Stimulated activated CD8-positive, alpha-beta memory T cell treated with anti-CD3 and anti-CD28 coated beads, Interleukin-15, amount 100 ng/mL, for 1 hour (primary cell): ENCODE data around the gene ATP6V1C2.

Experiments used
- DNase-seq: peaks from one replicate; pipeline ENCODE4 v3.0.0-alpha.2; 2020; ENCODE audit warnings: low read depth

The ATP6V1C2 gene, protein sequence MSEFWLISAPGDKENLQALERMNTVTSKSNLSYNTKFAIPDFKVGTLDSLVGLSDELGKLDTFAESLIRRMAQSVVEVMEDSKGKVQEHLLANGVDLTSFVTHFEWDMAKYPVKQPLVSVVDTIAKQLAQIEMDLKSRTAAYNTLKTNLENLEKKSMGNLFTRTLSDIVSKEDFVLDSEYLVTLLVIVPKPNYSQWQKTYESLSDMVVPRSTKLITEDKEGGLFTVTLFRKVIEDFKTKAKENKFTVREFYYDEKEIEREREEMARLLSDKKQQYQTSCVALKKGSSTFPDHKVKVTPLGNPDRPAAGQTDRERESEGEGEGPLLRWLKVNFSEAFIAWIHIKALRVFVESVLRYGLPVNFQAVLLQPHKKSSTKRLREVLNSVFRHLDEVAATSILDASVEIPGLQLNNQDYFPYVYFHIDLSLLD

DNA sequence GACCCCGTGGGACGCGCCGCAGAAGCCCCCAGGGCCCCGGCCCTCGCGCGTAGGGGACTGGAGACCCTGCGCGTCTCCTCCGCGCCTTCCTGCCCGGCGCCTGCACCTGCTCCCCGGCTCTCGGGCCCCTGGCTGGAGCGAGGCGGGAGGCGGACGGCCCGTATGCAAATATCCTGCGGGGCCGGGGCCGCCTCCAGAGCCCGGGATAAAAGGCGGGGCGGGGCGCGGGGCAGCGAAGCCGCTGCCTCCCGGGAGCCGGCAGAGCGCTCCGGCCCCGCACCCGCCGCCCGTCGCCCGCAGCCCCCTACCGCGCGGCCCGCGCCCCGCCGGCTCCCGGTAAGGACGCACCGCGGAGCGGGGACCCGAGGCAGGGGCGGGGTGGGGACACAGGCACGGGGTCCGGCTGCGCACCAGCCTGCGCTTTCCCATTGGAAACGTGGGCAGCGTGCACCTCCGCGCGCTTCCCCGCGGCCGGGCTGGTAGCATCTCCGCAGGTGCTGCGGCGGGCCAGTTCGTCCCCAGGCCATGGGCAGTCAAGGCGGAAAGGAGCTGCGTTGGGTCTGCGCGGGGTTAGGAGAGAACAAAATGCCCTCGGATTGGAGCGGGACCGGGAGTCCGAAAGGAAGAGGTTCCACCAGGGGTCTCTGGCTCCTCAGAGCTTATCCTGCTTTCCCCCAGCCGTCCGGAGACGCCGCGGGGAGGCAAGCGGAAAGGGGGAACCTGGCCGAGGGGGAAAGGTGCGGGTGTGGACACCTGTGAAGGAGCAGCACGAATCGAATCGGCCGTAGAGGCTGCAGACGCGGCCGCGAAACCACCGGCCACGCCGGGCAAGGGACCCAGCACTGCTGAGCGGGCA lies at the start of gene ATP6V1C2:
Gene ATP6V1C2, plus strand, starts transcription at position 235 of the 856 bp plus-strand sequence. CDS start 1,220 bp downstream, outside the sequence.
- DNase-seq, result no peak

DNA sequence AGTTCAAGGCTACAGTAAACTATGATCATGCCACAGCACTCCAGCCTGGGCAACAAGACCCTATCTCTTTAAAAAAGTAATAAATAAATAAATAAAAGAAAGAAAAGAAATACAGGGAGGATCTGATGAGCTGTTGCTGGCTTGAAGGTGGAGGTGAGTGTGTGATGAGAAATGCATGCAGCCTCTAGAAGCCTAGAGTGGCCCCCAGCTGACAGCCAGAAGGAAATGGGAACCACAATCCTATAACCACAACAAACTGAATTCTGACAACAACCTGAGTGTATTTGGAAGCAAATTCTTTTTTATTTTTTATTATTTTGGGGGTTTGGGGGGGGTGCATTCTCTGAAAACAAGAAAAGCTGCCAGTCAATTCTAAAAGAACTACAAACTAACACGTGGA lies 46.3 kb upstream of the ATP6V1C2 start:
- no peak for DNase-seq

DNA sequence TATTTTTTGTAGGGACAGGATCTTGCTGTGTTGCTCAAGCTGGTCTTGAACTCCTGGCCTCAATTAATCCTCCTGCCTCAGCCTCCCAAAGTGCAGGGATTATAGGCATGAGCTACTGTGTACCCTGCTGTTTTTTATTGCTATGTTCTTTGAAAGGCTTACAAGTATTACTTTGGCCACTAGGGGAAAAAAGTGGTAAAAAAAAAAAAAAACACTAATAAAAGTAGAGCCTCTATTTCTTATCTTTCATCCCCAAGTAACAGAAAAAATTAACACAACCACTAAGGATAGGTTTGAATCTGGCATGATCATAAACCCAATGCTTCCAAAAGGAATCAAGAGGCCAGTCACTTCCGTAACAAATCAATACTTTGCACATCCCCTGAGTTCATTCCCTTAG lies 43.2 kb upstream of the ATP6V1C2 start:
- DNase-seq, result no peak

DNA sequence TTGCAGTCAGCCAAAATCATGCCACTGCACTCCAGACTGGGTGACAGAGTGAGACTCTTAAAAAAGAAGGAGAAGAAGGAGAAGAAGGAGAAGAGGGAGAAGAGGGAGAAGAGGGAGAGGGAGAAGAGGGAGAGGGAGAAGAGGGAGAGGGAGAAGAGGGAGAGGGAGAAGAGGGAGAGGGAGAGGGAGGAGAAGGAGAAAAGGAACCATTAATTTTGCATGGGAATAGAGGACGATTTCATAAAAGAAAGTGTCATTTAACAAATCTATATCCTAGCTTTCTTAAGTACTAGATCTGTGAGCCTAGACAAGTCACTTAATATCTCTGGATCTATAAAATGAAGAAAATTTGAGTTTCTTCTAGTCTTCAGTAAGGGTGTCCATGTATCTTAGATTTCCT lies 41.2 kb upstream of the ATP6V1C2 start:
- no peak for DNase-seq

DNA sequence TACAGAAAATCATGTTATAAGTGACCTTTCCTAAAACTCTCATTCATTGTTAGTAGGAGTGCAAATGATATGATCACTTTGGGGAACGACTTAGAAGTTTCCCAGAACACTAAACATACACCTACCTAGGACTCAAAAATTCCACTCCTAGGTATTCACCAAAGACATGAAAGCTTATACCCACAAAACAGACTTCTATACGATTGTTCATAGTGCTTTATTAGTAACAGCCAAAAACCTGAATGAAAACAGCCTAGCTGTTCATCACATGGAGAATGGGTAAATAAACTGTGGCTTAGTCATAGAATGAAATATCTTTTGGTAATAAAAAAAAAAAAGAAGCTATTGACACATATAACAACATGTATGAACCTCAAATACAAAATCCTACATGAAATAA lies 40.5 kb upstream of the ATP6V1C2 start:
- DNase-seq, result no peak

DNA sequence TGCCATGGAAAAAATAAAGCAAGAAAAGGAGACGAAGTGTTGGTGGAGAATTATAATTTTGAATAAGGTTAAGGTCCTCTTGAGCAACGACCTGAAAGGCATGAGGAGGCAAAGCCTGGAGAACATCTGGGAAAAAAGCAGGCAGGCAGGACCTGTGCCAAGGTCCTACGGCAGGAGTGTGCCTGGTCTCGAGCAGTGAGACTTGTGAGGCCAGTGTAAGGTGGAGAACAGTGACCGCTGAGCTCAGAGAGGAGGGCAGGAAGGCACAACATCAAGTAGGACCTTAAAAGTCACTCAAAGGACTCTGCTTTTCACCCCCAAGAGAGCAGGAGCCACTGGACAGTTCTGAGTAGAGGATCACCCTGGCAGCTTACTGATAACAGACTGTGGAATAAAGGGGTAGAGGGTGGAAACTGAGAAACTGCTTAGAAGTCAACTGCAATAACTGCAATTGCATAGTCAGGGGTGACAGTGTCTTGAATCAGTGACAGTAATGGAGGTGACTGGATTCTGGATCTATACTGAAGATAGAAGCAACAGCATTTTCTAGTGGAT lies 35.2 kb upstream of the ATP6V1C2 start:
- DNase-seq, result no peak

DNA sequence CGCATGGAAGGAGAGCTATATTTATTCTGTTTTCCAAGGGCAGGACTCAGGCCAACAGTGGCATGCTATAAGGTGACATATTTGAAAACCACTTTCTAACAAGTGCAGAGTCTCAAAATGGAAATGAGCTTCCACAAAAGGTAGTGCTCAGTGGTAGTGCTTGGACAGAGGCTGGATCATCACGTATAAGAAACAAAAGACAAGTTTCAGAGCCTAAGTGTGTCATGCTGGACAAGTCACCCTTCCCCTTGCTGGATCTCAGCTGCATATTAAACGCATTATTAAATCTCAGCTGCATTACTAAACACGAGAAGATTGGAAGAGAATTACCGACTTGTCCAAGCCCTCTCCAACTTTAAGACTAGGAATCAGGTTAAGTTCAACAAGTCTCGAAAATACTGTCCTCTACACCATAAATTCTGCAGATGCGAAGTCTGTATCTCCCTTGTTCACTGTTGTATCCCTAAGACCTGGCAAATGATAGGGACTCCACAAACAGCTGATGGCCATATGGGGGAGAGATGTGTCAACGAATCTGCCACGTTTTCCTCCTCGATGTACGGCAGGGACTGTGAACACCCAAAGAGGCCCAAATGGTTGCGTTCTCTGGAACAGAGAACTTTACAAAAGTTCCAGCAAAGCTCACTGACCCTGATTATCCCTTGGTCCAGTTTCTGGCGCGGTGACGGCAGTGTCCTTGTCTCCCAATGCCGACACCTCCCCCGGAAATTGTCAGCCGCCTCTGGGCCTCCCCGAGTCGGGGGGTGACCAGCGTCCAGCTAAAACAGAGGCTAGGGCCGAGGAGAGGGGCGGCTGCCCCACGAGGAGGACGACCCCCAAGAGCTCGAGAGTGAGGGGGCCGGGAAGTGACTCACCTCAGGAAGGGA lies 32.3 kb upstream of the ATP6V1C2 start:
- no peak for DNase-seq

DNA sequence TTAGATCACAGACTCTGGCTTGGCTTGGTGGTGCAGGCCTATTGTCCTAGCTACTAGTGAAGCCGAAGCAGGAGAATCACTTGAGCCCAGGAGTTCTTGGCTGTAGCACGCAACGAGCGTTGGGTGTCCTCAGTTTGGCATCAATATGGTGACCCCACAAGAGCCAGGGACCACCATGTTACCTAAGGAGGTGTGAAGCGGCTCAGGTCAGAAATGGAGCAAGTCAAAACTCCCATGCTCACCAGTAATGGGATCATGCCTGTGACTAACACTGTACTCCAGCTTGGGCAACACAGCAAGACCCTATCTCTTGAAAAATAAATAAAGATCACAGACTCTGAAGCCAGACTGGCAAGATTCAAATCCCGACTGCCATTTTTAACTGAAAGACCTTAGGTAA lies 29.9 kb upstream of the ATP6V1C2 start:
- DNase-seq, result no peak

DNA sequence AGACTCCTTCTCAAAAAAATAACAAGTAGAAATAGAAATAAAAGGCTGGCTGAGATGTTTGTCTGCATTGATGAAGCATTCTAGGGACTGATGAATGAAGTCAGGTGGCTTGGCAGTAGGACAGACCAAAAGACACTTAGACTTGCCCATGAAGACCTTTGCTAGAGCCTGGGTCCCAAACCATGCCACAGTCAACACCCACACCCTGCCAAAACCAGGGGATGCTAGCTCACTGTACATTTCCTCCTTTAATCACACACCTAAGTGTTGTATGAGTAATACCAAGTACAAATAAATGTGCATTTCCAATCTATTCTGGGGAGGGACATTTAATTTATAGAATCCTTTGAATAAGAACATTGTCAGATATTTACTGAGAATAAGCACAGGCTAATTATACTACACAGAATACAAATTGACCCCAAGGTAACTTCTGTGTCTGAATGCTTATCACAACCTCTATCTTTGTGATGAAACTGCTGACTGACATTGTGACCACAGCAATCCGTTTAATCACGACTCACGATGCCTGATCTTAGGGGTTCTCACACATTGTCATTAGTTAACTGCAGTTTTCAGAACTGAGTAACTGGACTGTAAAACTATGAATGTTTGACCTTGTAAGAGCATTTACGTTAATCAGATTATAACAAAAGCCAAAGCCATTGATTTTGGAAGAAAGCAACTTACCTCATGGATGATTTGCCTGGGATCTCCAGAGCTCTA lies 21.2 kb upstream of the ATP6V1C2 start:
- DNase-seq, result no peak

DNA sequence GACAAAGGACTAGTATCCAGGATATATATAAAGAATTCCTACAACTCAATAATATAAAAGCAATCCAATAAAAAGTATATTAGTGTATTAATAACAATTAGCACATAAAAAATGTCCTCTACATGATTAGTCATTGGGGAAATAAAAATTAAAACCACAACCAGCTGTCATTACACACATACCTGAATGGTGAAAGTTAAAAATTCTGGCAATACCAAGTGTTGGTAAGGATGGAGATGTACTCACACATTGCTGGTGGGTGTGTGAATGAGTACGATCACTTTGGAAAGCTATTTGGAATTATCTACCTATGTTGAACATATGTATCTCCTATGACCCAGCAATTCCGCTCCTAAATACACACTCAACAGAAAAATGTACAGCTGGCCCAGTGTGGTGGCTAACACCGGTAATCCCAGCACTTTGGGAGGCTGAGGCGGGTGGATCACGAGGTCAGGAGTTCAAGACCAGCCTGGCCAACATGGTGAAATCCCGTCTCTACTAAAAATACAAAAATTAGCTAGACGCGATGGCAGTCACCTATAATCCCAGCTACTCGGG lies 17.3 kb upstream of the ATP6V1C2 start:
- no peak for DNase-seq

DNA sequence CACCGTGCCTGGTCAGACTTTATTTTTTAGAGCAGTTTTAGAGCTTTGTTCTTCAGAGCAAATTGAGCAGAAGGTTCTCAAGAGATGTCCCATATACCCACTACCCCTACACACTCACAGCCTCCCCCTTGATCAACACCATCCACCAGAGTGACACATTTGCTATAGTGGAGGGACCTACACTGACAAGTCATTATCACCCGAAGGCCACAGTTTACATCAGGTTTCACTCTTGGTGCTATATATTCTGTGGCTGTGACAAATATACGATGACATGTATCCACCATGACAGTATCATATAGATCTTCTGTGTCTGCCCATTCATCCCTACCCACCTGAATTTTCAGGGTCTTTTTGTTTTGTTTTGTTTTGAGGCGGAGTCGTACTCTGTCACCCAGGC lies 15.4 kb upstream of the ATP6V1C2 start:
- DNase-seq, result no peak

DNA sequence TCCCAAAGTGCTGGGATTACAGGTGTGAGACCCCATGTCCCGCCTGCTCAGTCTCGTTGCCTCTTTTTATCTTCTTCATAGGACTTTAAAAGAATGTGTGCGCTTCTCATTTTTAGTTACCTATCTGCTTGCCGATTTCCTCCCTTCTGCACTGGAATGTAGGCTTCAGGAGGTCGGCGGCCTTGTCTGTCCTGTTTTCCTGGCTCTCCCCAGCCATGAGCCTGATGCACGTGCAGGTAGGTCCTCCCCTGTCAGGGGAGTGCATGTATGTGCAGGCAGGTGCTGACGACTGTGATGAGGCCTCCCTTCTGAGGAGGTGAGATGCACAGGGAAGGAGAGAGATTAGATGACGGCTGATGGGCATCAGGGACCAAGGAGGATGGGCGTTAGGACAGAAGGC lies 13.6 kb upstream of the ATP6V1C2 start:
- DNase-seq, result no peak

DNA sequence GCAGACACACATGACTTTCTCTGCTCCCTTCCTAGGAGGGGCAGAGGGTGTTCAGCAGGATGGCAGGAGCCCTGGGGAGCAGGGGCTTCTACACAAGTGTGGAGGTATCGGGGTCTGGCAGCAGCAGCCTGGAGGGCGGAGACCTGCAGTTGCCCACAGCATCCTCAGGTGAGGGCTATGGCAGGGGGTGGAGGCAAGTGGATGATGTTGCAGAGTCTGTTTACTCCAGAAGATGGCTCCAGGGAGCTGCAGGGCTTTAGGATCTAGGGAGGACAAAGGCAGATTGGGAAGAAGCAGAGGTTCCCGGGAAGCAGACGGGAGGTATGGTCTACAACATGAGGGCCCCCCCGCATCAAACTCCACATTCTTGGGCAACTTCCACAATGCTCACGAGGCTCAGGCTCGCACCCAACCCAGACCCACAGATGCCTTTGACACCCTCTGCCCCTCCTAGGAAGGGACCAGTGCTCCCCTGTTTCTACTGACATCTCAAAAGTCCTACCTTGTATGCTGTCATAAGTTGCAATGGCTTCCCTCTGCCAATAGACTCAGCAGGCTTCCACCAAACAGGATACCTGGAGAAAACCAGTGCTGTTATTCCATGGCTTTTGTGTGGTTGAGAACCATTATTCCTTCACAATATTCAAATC lies 12.0 kb upstream of the ATP6V1C2 start:
- no peak for DNase-seq

DNA sequence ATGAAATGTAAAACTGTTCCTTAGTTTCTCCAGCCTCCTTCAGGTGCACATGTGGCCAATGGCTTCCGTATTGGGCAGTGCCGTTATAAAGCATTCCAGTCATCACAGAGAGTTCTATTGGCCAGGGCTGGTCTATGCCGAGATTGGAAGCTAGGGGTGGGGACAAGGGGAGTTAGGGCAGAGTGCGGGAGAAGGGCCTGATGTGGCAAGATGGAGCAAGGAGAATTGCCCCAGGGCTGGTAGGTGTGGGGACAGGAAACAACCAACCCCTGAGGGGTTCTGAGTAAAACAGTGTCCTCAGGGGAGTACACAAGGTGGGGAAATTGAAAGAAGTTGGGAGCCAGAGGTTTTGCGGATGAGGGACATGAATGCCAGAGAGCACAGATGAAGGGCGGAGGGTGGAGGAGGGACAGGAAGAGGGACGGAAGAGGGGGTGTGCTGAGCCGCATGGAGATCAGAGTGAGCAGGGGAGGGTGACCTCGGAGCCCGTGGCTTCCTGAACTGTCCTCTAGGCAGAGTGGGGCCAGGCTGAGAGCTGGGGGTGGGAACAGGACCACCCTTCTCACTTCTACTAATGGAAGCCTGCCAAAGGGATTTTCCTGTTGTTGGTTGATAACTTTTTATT lies 9.1 kb upstream of the ATP6V1C2 start:
- no peak for DNase-seq

DNA sequence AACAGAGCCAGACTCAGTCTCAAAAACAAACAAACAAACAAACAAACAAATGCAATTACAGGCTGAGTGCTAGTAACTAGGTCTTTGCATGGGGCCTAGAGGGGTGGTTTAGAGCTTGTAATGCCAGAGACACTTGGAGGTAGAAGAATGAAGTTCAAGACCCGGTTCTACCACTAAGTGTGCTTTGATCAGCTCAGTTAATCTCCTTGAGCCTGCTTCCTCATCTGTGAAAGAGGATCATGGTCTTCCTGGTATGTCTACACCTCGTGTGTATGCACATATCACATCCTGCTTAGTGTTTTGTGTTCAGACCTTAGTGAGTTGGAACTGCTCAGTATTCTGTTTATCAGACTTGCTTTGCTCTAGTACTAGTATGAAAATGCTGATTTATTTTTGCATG lies 4.8 kb upstream of the ATP6V1C2 start:
- no peak for DNase-seq

DNA sequence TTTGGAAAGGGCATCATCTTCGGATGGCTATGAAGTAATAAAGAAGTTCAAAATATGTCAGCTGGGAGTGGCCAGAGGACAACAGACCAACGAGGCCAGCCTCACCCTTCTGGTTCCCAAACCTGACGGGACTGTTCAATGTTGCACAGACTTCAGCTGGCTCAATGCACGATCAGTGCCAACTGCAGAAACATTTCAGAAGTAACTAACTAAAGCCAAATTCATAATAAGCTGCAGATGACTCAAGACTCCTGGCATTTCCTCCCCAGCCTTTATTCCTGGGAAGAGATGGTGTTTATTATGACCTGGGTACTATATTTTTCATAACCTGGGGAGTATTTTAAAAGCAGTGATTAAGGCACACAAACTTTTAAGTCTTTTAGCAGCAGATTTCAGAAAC lies 3.8 kb upstream of the ATP6V1C2 start:
- no peak for DNase-seq

DNA sequence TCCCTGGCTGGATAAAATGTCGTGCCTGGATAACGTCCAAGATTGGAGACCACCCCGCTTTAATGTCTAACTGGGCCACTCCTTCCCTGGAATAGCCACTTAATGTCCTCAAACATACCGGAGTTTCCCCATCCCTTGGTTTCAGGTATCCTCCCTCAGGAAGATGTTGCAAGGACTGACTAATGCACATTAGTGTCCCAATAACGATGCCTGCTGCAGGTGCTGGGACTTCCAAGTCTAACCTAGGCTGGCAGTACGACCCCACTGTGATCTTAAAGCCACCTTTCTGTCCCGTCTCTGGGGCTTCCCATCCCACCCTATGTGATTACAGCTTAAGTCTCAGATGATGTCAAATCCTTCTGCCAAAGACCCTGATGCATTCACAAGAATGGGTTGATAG lies 1.1 kb upstream of the ATP6V1C2 start:
- no peak for DNase-seq

DNA sequence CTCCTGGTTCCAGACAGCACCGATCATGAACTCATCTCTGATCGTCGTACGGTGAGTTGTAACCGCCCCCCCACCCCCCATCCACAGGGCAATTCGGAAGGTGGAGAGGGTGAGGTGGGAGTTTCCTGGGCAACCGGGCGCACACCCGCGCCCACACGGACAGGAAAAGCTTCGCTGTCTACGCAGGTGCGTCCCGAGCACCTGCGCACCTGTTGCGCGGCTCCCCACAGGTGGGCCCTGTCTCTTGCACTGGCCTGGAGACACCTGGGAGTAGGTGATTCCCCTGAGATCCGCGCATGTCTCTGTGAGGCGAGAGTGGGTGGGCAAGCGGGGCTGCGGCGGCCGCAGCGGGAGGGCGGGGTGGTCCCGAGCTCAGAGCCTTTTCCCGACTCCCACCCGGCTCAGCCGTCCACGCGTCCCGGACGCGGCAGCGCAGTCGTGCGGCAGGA lies 459 bp upstream of the ATP6V1C2 start:
- no peak for DNase-seq

DNA sequence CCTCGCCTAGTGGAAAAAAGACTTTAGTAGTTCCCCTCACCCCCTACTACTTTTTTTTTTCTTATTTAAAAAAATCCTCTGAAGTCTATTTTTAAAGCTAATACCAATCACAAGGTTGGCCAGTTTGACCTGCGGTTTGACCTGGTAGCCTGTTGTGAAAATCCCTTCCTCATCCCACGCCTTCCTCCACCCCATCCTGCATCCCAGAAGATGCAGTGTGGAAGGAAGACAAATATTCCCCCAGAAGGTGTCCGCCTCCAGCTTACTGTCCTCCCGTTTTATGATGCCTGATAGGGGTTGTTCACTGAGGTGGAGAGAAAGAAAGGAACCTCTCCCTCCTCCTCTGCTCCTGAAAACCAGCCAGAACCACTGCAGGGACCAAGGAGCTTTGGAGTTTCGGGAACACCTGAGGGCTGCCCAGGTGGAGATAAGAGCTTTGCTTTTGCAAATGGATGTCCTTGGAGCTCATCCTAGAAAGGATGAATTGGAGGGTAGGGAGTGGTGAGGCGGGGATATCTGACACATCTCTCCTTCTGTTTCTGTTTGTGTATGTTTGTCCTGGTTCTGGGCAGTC lies 909 bp downstream of the ATP6V1C2 start:
- no peak for DNase-seq
